Endothelial cell of umbilical vein (primary cell): ENCODE data around the gene SNX30.

ENCODE experiments used
- EZH2 ChIP-seq: IDR thresholded peaks from 2 replicates; pipeline ENCODE4 v1.6.1; 2012; ENCODE audit warnings: borderline replicate concordance, low read depth, mild to moderate bottlenecking, moderate library complexity, low read length, inconsistent platforms; ENCODE audit not compliant: severe bottlenecking
- GATA2 ChIP-seq: IDR thresholded peaks from 2 replicates; pipeline ENCODE4 v1.7.0; 2011; ENCODE audit warnings: low read depth, mild to moderate bottlenecking, moderate library complexity, mixed read lengths, low read length; ENCODE audit not compliant: insufficient read length, insufficient read depth
- JUN ChIP-seq: IDR thresholded peaks from 2 replicates; pipeline ENCODE4 v1.6.1; 2011; ENCODE audit warnings: borderline replicate concordance, low read depth; ENCODE audit not compliant: insufficient read length, insufficient read depth
- MAX ChIP-seq: IDR thresholded peaks from 2 replicates; pipeline ENCODE4 v1.6.1; 2011; ENCODE audit not compliant: insufficient read depth, insufficient read length
- MYC ChIP-seq: IDR thresholded peaks from one replicate; pipeline ENCODE4 v1.6.1; 2011; ENCODE audit warnings: mild to moderate bottlenecking, low read depth, low read length
- POLR2A ChIP-seq: IDR thresholded peaks from 2 replicates; pipeline ENCODE4 v1.6.1; 2012; ENCODE audit warnings: low read depth, mild to moderate bottlenecking, control low read depth, low read length
- POLR2AphosphoS5 ChIP-seq: IDR thresholded peaks from 2 replicates; pipeline ENCODE4 v1.6.1; 2012; ENCODE audit warnings: low read depth, mild to moderate bottlenecking, control low read depth, low read length, moderate library complexity; ENCODE audit not compliant: insufficient read depth
- TF ChIP-seq, protein P1 (sequence below), 2 donors: IDR thresholded peaks; 1 replicate in 1 of 2; 2 replicates in 1 of 2; pipeline ENCODE4 v1.5.1; 2011; ENCODE audit warnings: low read length in 2 of 2, mild to moderate bottlenecking in 2 of 2, moderate library complexity in 2 of 2, control low read depth in 1 of 2, inconsistent platforms in 1 of 2, low read depth in 1 of 2; ENCODE audit not compliant: insufficient read depth in 1 of 2; ENCODE audit errors: extremely low read depth in 1 of 2

DNA sequence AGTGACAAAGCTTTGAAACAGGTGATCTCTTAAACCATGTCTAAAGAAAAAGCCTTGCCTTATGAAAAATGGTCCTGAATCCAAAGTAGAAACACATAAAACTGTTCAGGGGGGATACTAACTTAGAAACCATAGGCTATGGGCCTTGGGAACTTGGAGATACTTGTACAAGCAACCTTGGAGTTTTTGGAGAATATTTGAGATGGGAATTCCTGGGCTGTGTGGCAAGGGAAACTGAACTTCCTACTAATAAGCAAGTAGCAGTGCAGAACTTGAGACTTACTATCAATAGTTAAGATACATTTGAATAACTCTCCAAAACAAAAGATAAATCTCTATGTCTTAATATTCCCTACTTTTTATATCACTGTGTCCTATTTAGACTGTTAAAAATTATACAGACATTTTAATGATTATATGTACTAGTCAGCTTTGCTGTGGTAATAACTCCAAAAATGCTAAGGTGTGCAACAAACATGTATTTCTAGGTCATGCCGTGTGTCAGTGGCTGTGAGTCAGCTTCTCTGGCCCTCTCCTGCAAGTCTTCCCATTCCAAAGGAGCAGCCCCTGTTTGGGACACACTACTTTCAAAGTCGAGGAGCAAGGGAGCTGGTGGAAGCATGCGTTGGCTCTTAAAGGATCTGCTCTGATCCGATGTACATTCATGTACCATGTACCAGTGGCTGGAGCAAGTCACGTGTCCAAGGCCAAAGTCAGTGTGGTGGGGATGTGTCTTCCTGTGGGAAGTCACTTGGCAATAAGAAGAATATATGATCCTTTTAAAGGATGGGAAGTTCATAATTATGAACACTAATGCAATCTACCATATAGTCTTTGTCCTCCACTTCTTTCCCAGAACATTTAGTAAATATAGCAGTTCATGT, 39.6 kb downstream of the SNX30 start:
- no peak for TF ChIP-seq MAX
- no peak for TF ChIP-seq POLR2AphosphoS5
- TF ChIP-seq, protein P1, sequence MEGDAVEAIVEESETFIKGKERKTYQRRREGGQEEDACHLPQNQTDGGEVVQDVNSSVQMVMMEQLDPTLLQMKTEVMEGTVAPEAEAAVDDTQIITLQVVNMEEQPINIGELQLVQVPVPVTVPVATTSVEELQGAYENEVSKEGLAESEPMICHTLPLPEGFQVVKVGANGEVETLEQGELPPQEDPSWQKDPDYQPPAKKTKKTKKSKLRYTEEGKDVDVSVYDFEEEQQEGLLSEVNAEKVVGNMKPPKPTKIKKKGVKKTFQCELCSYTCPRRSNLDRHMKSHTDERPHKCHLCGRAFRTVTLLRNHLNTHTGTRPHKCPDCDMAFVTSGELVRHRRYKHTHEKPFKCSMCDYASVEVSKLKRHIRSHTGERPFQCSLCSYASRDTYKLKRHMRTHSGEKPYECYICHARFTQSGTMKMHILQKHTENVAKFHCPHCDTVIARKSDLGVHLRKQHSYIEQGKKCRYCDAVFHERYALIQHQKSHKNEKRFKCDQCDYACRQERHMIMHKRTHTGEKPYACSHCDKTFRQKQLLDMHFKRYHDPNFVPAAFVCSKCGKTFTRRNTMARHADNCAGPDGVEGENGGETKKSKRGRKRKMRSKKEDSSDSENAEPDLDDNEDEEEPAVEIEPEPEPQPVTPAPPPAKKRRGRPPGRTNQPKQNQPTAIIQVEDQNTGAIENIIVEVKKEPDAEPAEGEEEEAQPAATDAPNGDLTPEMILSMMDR (IDR thresholded peaks at IDR 0.05; ENCODE audit: extremely low read depth in 1 of 2, insufficient read depth in 1 of 2, low read depth in 1 of 2, low read length in 2 of 2): no peak
- TF ChIP-seq EZH2: no peak
- TF ChIP-seq POLR2A: no peak
- no peak for TF ChIP-seq GATA2
- no peak for TF ChIP-seq MYC
- no peak for TF ChIP-seq JUN
